Spleen (tissue), 7 donors: Measurements from ENCODE around the gene ZBTB32.

Experiments
- CTCF ChIP-seq, 11 experiments: fragments of 200-600 bp in 7 of 11; fragments of 450-650 bp in 4 of 11; sonication (generic) in 4 of 11; IDR thresholded peaks in 8 of 11; conservative IDR thresholded peaks in 3 of 11; 1 replicate in 7 of 11; 2 replicates in 4 of 11; pipeline versions ENCODE4 v1.4.0 to v1.8.0; 2016 to 2021; ENCODE audit warnings: antibody characterized with exemption in 11 of 11, inconsistent platforms in 4 of 11, mild to moderate bottlenecking in 1 of 11
- POLR2A ChIP-seq, 3 donors: fragments of 450-650 bp; IDR thresholded peaks; one replicate each; pipeline ENCODE4 v1.5.1; 2017; ENCODE audit warnings: antibody characterized with exemption in 3 of 3, mild to moderate bottlenecking in 1 of 3
- donor health status: DM: no; HTN: no; CAD: no; lungs with moderate emphysema.
- donor health status: DM: no; HTN: no; CAD: no.
- donor health status: DM: no; HTN: no; CAD: no.

GRCh38 chr19:35751839-35752745, 47.7 kb downstream of the ZBTB32 start:
- TF ChIP-seq CTCF (IDR thresholded peaks at IDR 0.05 in 8 of 11, conservative IDR thresholded peaks at IDR 0.05 in 3 of 11) (no peak), POLR2A (IDR thresholded peaks at IDR 0.05) (no peak)
